Urinary bladder (tissue), 4 donors: Measurements from ENCODE around the gene NR1H2. TPM values are rescaled to one million over a fixed set of nuclear protein-coding genes. Genes with fewer than 3 reads are reported as not detected.
"Not testable (repeated sequence)": the region's sequence is repeated elsewhere in the genome, so short reads cannot be mapped to it uniquely, and the experiment has no call there.

ENCODE experiments used
- DNase-seq: peaks from one replicate; pipeline ENCODE4 v3.0.0-alpha.2; 2015; ENCODE audit errors: extremely low spot score
- H3K27ac ChIP-seq: one replicate; pipeline ENCODE4 v1.5.1; 2013; ENCODE audit warnings: low read depth, mild to moderate bottlenecking, moderate library complexity
- H3K36me3 ChIP-seq: one replicate; pipeline ENCODE4 v1.6.1; 2013; ENCODE audit warnings: mild to moderate bottlenecking, moderate library complexity; ENCODE audit not compliant: insufficient read depth
- H3K4me1 ChIP-seq: one replicate; pipeline ENCODE4 v1.6.1; 2013; ENCODE audit warnings: mild to moderate bottlenecking, moderate library complexity; ENCODE audit not compliant: insufficient read depth
- H3K4me3 ChIP-seq: one replicate; pipeline ENCODE4 v1.5.1; 2013; ENCODE audit warnings: low read depth, low read length
- WGBS: extraction: QIAGEN DNeasy Blood & Tissue Kit; methylation state at CpG from one replicate; pipeline ENCODE4 v1.1.7; 2013; 5-methylcytosine and 5-hydroxymethylcytosine counted together
- polyA plus RNA-seq: library from polyadenylated mRNA; stranded (reverse); fragments of 200-250 nt; gene quantifications from one replicate; pipeline ENCODE4 v1.2.3, GENCODE V29; 2013
- total RNA-seq: library from RNA; depleted of rRNA; stranded (reverse); fragments of >200 nt; gene quantifications from one replicate; pipeline ENCODE4 v1.2.3, GENCODE V29; 2014
- donor health status: healthy with polysubstance abuse.
- donor health status: healthy.

The NR1H2 gene
- total RNA-seq (33.4 TPM), polyA plus RNA-seq (136 TPM)

GRCh38 chr19:50376166-50377050 lies at the start of gene NR1H2:
TSS of gene NR1H2 (plus strand) at chr19:50376457. CDS start at chr19:50377606, 1,149 bp downstream.
- peak within 1 kb of the TSS; percentile 97 for H3K27ac ChIP-seq
- peak within 1 kb of the TSS; percentile 84 for H3K4me3 ChIP-seq
- H3K36me3 ChIP-seq = peaks cover 4% of the 10 kb centered on the region
- peak; percentile 93 for DNase-seq
- H3K4me1 ChIP-seq = no peaks in the 10 kb centered on the region
- WGBS = 2% methylated on average over 67 of the region's 67 CpGs

- DNase-seq = no peak
- Histone ChIP-seq H3K4me3 (no peak overlapping the region), H3K36me3 (no peaks in the 10 kb centered on the region), H3K27ac (no peak overlapping the region), H3K4me1 (no peaks in the 10 kb centered on the region)
- 37% methylated on average over 4 of the region's 4 CpGs for WGBS
These were observed 49.2 kb upstream of the NR1H2 start for GRCh38 chr19:50327013-50327412.

- H3K36me3 ChIP-seq = no peaks in the 10 kb centered on the region
- H3K27ac ChIP-seq = no peak overlapping the region
- no peak for DNase-seq
- WGBS = 20% methylated on average over 20 of the region's 20 CpGs
- no peaks in the 10 kb centered on the region for H3K4me1 ChIP-seq
- no peak overlapping the region for H3K4me3 ChIP-seq
These were observed 48.6 kb upstream of the NR1H2 start for GRCh38 chr19:50327461-50328223.

- Histone ChIP-seq H3K27ac (no peak overlapping the region), H3K4me3 (peak overlapping the region; percentile 33), H3K36me3 (no peaks in the 10 kb centered on the region), H3K4me1 (no peaks in the 10 kb centered on the region)
- WGBS = 1% methylated on average over 103 of the region's 104 CpGs
- DNase-seq = no peak
These were observed 47.9 kb upstream of the NR1H2 start for GRCh38 chr19:50328224-50328872.

- Histone ChIP-seq H3K4me1 (no peaks in the 10 kb centered on the region), H3K27ac (no peak overlapping the region)
These were observed 47.4 kb upstream of the NR1H2 start for GRCh38 chr19:50328873-50329145.

GRCh38 chr19:50329146-50329925 lies 46.9 kb upstream of the NR1H2 start, which contains the start of gene KCNC3:
TSS of gene KCNC3 (minus strand) at chr19:50329377. CDS start at chr19:50329082, 295 bp downstream.
- no peaks in the 10 kb centered on the region for H3K4me1 ChIP-seq
- peak within 1 kb of the TSS; percentile 33 for H3K4me3 ChIP-seq
- WGBS = 2% methylated on average over 43 of the region's 43 CpGs

More at GRCh38 chr19:50328873-50329145, 47.4 kb upstream of the NR1H2 start:
- 2% methylated on average over 40 of the region's 40 CpGs for WGBS
- peak overlapping the region; percentile 33 for H3K4me3 ChIP-seq
- DNase-seq = no peak
- no peaks in the 10 kb centered on the region for H3K36me3 ChIP-seq

GRCh38 chr19:50329926-50330294 lies 46.3 kb upstream of the NR1H2 start:
- H3K4me3 ChIP-seq, H3K4me1 ChIP-seq, DNase-seq, H3K36me3 ChIP-seq, H3K27ac ChIP-seq: not testable (repeated sequence)
- WGBS = 12% methylated on average over 18 of the region's 18 CpGs

More at GRCh38 chr19:50329146-50329925, 46.9 kb upstream of the NR1H2 start, which contains the start of gene KCNC3:
- DNase-seq = peak; percentile 97
- H3K27ac ChIP-seq = no peak within 1 kb of the TSS
- no peaks in the 10 kb centered on the region for H3K36me3 ChIP-seq

- no peaks in the 10 kb centered on the region for H3K4me1 ChIP-seq
- no peaks in the 10 kb centered on the region for H3K36me3 ChIP-seq
- DNase-seq = peak; percentile 54
- H3K27ac ChIP-seq = no peak overlapping the region
- WGBS = 2% methylated on average over 48 of the region's 48 CpGs
- peak overlapping the region; percentile 14 for H3K4me3 ChIP-seq
These were observed 45.7 kb upstream of the NR1H2 start for GRCh38 chr19:50330365-50331078.

GRCh38 chr19:50331221-50331993 lies 44.9 kb upstream of the NR1H2 start:
- Histone ChIP-seq H3K4me1 (no peaks in the 10 kb centered on the region), H3K27ac (no peak overlapping the region), H3K36me3 (no peaks in the 10 kb centered on the region), H3K4me3 (no peak overlapping the region)
- 12% methylated on average over 10 of the region's 10 CpGs for WGBS
- no peak for DNase-seq

GRCh38 chr19:50331994-50332243 lies 44.3 kb upstream of the NR1H2 start:
- H3K27ac ChIP-seq = no peak overlapping the region
- no peak for DNase-seq
- 9% methylated on average over 2 of the region's 2 CpGs for WGBS
- no peaks in the 10 kb centered on the region for H3K36me3 ChIP-seq
- H3K4me1 ChIP-seq = no peaks in the 10 kb centered on the region
- H3K4me3 ChIP-seq = no peak overlapping the region

GRCh38 chr19:50332244-50333038 lies 43.8 kb upstream of the NR1H2 start:
- DNase-seq = no peak
- WGBS = 6% methylated on average over 20 of the region's 20 CpGs
- Histone ChIP-seq H3K4me1 (no peaks in the 10 kb centered on the region), H3K36me3 (no peaks in the 10 kb centered on the region), H3K4me3 (no peak overlapping the region), H3K27ac (no peak overlapping the region)
